Cardiac fibroblast (primary cell): Measurements from ENCODE around the gene SYNGR3.

Source experiments
- DNase-seq, 2 donors: peaks; one replicate each; pipeline versions ENCODE4 v3.0.0 to v3.0.0-alpha.2; 2010; ENCODE audit warnings: low read depth in 2 of 2
- H3K4me3 ChIP-seq, 2 donors: replicated peaks in 1 of 2; 1 replicate in 1 of 2; 2 replicates in 1 of 2; pipeline ENCODE4 v1.5.1; 2011; ENCODE audit warnings: low read depth in 2 of 2, low read length in 2 of 2, mild to moderate bottlenecking in 2 of 2, moderate library complexity in 1 of 2
- CTCF ChIP-seq: IDR thresholded peaks from one replicate; pipeline ENCODE4 v1.5.1; 2011; ENCODE audit warnings: low read depth, mild to moderate bottlenecking, low read length, inconsistent platforms

The SYNGR3 gene

GRCh38 chr16:2042986-2043666 is 53.4 kb downstream of the SYNGR3 start:
- no peak for DNase-seq
- H3K4me3 ChIP-seq = no peak overlapping the region
- no peak for TF ChIP-seq CTCF
